HUES6 (cell line): Measurements from ENCODE around the gene SLC27A4.
"Not testable (repeated sequence)": the region's sequence is repeated elsewhere in the genome, so short reads cannot be mapped to it uniquely, and the experiment has no call there.

Source experiments
- H3K27ac ChIP-seq: 2 replicates; pipeline ENCODE4 v1.7.0; 2013; ENCODE audit warnings: low read depth, mild to moderate bottlenecking, low read length, inconsistent platforms
- H3K27me3 ChIP-seq: 2 replicates; pipeline ENCODE4 v1.6.1; 2013; ENCODE audit warnings: low read length; ENCODE audit not compliant: control insufficient read depth, insufficient read depth
- H3K36me3 ChIP-seq: 2 replicates; pipeline ENCODE4 v1.6.1; 2013; ENCODE audit warnings: low read length; ENCODE audit not compliant: control insufficient read depth, insufficient read depth
- H3K4me1 ChIP-seq: 2 replicates; pipeline ENCODE4 v1.6.1; 2013; ENCODE audit warnings: low read length; ENCODE audit not compliant: control insufficient read depth, insufficient read depth
- H3K4me3 ChIP-seq: 2 replicates; pipeline ENCODE4 v1.5.1; 2013; ENCODE audit warnings: low read depth, low read length
- H3K9ac ChIP-seq: one replicate; pipeline ENCODE4 v1.6.1; 2013; ENCODE audit warnings: mild to moderate bottlenecking, low read length
- H3K9me3 ChIP-seq: 2 replicates; pipeline ENCODE4 v1.6.1; 2013; ENCODE audit warnings: low read depth, low read length; ENCODE audit not compliant: control insufficient read depth, insufficient read depth

The SLC27A4 gene

GRCh38 chr9:128325629-128326028, 14.7 kb upstream of the SLC27A4 start:
- Histone ChIP-seq H3K9me3 (no peaks in the 10 kb centered on the region), H3K4me1 (no peaks in the 10 kb centered on the region), H3K27me3 (no peaks in the 10 kb centered on the region), H3K4me3 (no peak overlapping the region), H3K36me3 (peaks cover 30% of the 10 kb centered on the region), H3K9ac (no peak overlapping the region), H3K27ac (no peak overlapping the region)

DNA sequence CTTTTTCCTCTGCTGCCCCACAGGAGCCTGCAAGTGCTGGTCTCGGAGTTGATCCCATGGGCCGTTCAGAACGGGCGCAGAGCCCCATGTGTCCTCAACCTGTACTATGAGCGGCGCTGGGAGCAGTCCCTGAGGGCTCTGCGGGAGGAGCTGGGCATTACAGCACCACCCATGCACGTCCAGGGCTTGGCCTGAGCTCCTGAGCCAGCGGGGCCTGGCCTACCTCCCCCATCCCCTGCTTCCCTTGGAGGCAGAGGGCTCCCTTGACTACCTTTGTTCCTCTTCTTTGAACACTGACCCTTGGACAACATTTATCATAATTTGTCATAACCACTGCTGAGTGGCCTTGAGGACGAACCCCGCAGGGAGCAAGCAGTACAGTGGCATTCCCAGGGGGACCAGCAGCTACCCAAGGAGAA, 6.9 kb upstream of the SLC27A4 start:
- Histone ChIP-seq H3K4me3 (no peak overlapping the region), H3K27ac (no peak overlapping the region), H3K9ac (no peak overlapping the region)

GRCh38 chr9:128335161-128335560, 5.2 kb upstream of the SLC27A4 start:
- Histone ChIP-seq H3K9ac (no peak overlapping the region), H3K27me3 (no peaks in the 10 kb centered on the region), H3K36me3 (peaks cover 26% of the 10 kb centered on the region), H3K4me1 (no peaks in the 10 kb centered on the region), H3K27ac (no peak overlapping the region), H3K9me3 (no peaks in the 10 kb centered on the region), H3K4me3 (no peak overlapping the region)

More for the DNA sequence above, 6.9 kb upstream of the SLC27A4 start:
- no peaks in the 10 kb centered on the region for H3K27me3 ChIP-seq
- H3K36me3 ChIP-seq, result peaks cover 32% of the 10 kb centered on the region
- no peaks in the 10 kb centered on the region for H3K4me1 ChIP-seq
- H3K9me3 ChIP-seq, result no peaks in the 10 kb centered on the region

- Histone ChIP-seq H3K27me3 (no peaks in the 10 kb centered on the region), H3K9ac (no peak overlapping the region), H3K9me3 (no peaks in the 10 kb centered on the region), H3K4me3 (no peak overlapping the region), H3K27ac (no peak overlapping the region), H3K36me3 (peaks cover 26% of the 10 kb centered on the region), H3K4me1 (no peaks in the 10 kb centered on the region)
Measured at GRCh38 chr9:128335914-128336313, 4.4 kb upstream of the SLC27A4 start.

GRCh38 chr9:128337936-128338335, 2.4 kb upstream of the SLC27A4 start:
- Histone ChIP-seq H3K36me3 (peaks cover 13% of the 10 kb centered on the region), H3K9ac (no peak overlapping the region), H3K4me3 (no peak overlapping the region), H3K27ac (no peak overlapping the region), H3K27me3 (no peaks in the 10 kb centered on the region), H3K9me3 (no peaks in the 10 kb centered on the region), H3K4me1 (no peaks in the 10 kb centered on the region)

- H3K9me3 ChIP-seq, H3K4me1 ChIP-seq, H3K27me3 ChIP-seq, H3K27ac ChIP-seq, H3K9ac ChIP-seq, H3K4me3 ChIP-seq: not testable (repeated sequence)
- peaks cover 14% of the 10 kb centered on the region for H3K36me3 ChIP-seq
Measured at GRCh38 chr9:128338852-128339614, 1.3 kb upstream of the SLC27A4 start.

DNA sequence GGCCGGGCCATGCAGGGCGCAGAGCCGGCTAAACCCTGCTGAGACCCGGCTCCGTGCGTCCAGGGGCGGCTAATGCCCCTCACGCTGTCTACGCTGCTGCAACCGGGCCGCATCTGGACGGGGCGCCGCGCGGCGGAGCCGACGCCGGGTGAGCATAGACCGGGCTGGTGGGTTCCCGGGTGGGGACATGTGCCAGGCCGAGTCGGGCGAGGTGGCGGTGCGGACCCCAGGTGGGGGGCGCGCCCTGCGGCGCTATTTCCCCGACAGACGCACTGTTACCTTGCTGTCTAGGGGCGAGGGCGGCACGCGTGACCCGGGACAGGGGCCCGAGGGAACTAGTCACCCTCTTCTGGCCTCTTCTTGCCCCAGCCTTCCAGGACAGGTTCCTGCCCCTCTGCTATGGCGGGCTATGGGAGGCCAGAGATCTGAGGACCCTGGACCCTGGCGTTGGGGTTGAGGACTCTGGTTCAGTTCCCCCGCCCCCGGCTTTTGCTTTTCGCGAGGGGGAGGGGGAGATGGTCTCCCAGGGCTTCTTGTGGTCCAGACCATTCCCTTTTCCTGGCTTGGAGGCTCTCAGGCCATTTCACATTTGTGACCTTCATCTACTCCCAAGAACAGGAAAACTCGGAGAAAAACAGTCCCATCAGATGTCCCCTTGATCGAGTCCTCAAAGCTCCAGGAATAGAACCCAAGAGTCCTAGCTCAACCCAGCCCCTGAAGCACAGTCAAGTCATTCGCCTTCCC, 536 bp downstream of the SLC27A4 start:
- no peaks in the 10 kb centered on the region for H3K27me3 ChIP-seq
- peak overlapping the region; percentile 96 for H3K4me3 ChIP-seq
- no peaks in the 10 kb centered on the region for H3K9me3 ChIP-seq
- H3K9ac ChIP-seq, result peak overlapping the region; percentile 61
- no peak overlapping the region for H3K27ac ChIP-seq
- no peaks in the 10 kb centered on the region for H3K4me1 ChIP-seq
- peaks cover 30% of the 10 kb centered on the region for H3K36me3 ChIP-seq

- Histone ChIP-seq H3K9me3 (no peaks in the 10 kb centered on the region), H3K4me3 (peak overlapping the region; percentile 96), H3K36me3 (peaks cover 33% of the 10 kb centered on the region), H3K27ac (no peak overlapping the region), H3K4me1 (no peaks in the 10 kb centered on the region), H3K9ac (no peak overlapping the region), H3K27me3 (no peaks in the 10 kb centered on the region)
Measured at GRCh38 chr9:128341435-128341849, 1.1 kb downstream of the SLC27A4 start.

- Histone ChIP-seq H3K9me3 (no peaks in the 10 kb centered on the region), H3K36me3 (peaks cover 47% of the 10 kb centered on the region), H3K4me3 (no peak overlapping the region), H3K4me1 (no peaks in the 10 kb centered on the region), H3K27ac (no peak overlapping the region), H3K9ac (no peak overlapping the region), H3K27me3 (no peaks in the 10 kb centered on the region)
Measured at GRCh38 chr9:128342971-128343680, 2.8 kb downstream of the SLC27A4 start.

DNA sequence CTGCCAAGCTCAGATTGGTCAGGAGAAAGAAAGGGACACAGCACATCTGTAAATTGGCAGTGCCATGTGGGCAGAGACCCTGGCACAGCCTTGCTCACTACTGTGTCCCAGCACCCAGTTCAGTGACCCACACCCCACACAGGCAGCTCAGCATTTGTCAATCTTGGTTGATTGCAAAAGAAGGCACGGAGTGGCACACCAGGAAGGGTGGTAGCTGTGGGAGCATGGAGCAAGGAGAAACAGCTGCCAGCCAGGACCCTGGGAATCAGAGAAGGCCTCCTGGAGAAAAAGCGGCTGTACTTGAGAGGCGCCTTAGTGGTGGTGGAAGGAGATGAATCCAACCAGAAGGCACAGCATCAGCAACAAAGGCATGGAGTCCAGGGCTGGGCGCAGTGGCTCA, 3.5 kb downstream of the SLC27A4 start:
- H3K9me3 ChIP-seq, result no peaks in the 10 kb centered on the region
- peaks cover 53% of the 10 kb centered on the region for H3K36me3 ChIP-seq
- no peak overlapping the region for H3K9ac ChIP-seq
- no peak overlapping the region for H3K4me3 ChIP-seq
- no peak overlapping the region for H3K27ac ChIP-seq
- no peaks in the 10 kb centered on the region for H3K4me1 ChIP-seq
- H3K27me3 ChIP-seq, result no peaks in the 10 kb centered on the region
